Pancreas (tissue), 10 donors: ENCODE results near the gene ARPC4. TPM values are rescaled to one million over a fixed set of nuclear protein-coding genes. Genes with fewer than 3 reads are reported as not detected.

Experiments
- ATAC-seq, 4 donors: fragments of 200-7000 bp; cut with Tn5 transposase; one replicate each; pipeline versions ENCODE4 v1.8.0 to v1.9.1; 2020; ENCODE audit warnings: mild to moderate bottlenecking in 4 of 4, moderate library complexity in 4 of 4
- DNase-seq, 6 donors: peaks; one replicate each; pipeline ENCODE4 v3.0.0-alpha.2; 2020
- FAIRE-seq: peaks from 2 replicates; lab custom pipeline; 2012; peaks lifted over from hg19 to GRCh38; lab: Jason Lieb, UNC
- H3K27ac ChIP-seq, 4 donors: fragments of 200-600 bp; sonication (generic); 1 replicate in 3 of 4; 2 replicates in 1 of 4; pipeline versions ENCODE4 v1.5.0 to v1.8.0; 2020
- H3K27me3 ChIP-seq, 4 donors: fragments of 200-600 bp; one replicate each; pipeline ENCODE4 v1.8.0; 2021
- H3K36me3 ChIP-seq, 3 donors: fragments of 200-600 bp; sonication (generic) in 1 of 3; one replicate each; pipeline versions ENCODE4 v1.5.0 to v1.8.0; 2020 to 2021
- H3K4me1 ChIP-seq, 3 donors: fragments of 200-600 bp; one replicate each; pipeline ENCODE4 v1.8.0; 2021
- H3K4me3 ChIP-seq, 4 donors: fragments of 200-600 bp; sonication (generic) in 2 of 4; one replicate each; pipeline versions ENCODE4 v1.5.0 to v1.8.0; 2020 to 2021
- H3K9me3 ChIP-seq, 4 donors: fragments of 200-600 bp; one replicate each; pipeline ENCODE4 v1.8.0; 2021
- CTCF ChIP-seq, 4 donors: fragments of 200-600 bp; sonication (generic) in 3 of 4; IDR thresholded peaks; one replicate each; pipeline versions ENCODE4 v1.5.0 to v1.8.0; 2021; ENCODE audit warnings: antibody characterized with exemption in 4 of 4
- WGBS, 2 donors: extraction: QIAGEN DNeasy Blood & Tissue Kit; methylation state at CpG; one replicate each; pipeline ENCODE4 v1.1.7; 2013; 5-methylcytosine and 5-hydroxymethylcytosine counted together
- intact Hi-C, 3 donors: fragments of 100-400 bp; cut with DNase I; formaldehyde crosslinking; loops; one replicate each; pipeline versions ENCODE4 v1.11.1 to v1.14.2; 2022
- polyA plus RNA-seq, 2 donors: library from polyadenylated mRNA; stranded (reverse); fragments of 200-250 nt; gene quantifications; one replicate each; pipeline ENCODE4 v1.2.3, GENCODE V29; 2013
- total RNA-seq, 6 donors: library from RNA; stranded (reverse); fragmentation: NEBNext Ultra II Directional in 4 of 6; extraction: Animal tissue kit (Norgen Biotek cat#: 25700) in 4 of 6; gene quantifications; one replicate each; pipeline versions ENCODE4 v1.2.1 to v1.2.4, GENCODE V29; 2021 to 2023
- donor health status: healthy with polysubstance abuse.
- donor health status: DM: no; HTN: no; CAD: no; lungs with moderate emphysema.
- donor health status: DM: no; HTN: no; CAD: no.
- donor health status: control.
- donor health status: control.
- donor health status: Bipolar disorder and iron deficiency.
- donor health status: DM: yes; HTN: yes; CAD: no.
- donor health status: DM: no; HTN: no; CAD: no.
- donor health status: DM: no; HTN: no; CAD: no.
- donor health status: DM: yes; HTN: yes; CAD: no.

The ARPC4 gene
- total and polyA plus RNA-seq, 8 donors = 35.0 to 72.6 (median 46.8) TPM

DNA sequence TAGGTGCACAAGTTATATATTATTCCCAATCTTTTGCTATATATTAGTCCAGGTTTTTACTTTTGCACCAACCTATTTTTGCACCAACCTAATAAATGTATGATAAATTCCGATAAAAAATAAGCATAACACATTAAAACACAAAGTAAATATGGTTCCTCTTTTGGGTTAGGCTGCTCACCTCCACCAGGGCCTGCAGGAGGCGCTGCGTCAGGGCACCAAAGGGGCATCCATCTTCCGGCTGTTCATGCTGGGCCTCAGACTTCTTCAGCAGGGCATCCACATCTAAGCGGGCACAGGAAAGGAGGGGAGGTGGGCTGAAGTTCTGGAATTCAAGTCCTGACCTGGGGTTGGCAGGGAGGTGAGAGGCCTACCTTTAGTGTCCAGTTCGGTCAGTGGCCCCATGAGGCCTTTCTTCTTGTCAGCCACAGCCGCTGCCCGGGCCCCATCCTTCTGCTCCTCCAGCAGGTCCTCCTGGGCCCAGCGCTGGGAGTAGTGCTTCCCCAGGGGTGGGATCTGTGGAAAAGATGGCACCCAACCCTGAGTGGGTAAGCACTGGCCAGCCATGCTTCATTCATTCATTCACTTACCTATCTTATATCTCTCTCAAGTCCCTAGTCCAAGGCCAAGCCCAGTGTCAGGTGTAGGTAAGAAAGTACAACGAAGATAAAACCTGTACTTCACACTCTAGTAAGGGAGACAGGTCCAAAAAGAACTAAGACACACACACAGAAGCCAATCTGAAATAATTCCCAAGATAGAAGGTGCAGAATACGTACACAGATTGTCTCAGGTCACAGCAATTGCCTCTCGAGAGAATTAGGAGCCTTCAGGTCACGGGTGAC is 5.8 kb upstream of the ARPC4 start:
- 80 to 85% methylated on average over 13 of the region's 13 CpGs for WGBS, 2 donors
- FAIRE-seq = no peak
- H3K9me3 ChIP-seq = no peaks in the 10 kb centered on the region
- peaks cover 0 to 34% (median 0%) of the 10 kb centered on the region in 3 donors for H3K36me3 ChIP-seq
- H3K27me3 ChIP-seq = no peaks in the 10 kb centered on the region
- no peak for DNase-seq
- no peak for TF ChIP-seq CTCF (IDR thresholded peaks at IDR 0.05)
- H3K27ac ChIP-seq = no peak overlapping the region
- intact Hi-C loops = no loop called here
- H3K4me3 ChIP-seq = no peak overlapping the region
- H3K4me1 ChIP-seq = peaks cover 0 to 4% (median 3%) of the 10 kb centered on the region in 3 donors
- no peak for ATAC-seq

DNA sequence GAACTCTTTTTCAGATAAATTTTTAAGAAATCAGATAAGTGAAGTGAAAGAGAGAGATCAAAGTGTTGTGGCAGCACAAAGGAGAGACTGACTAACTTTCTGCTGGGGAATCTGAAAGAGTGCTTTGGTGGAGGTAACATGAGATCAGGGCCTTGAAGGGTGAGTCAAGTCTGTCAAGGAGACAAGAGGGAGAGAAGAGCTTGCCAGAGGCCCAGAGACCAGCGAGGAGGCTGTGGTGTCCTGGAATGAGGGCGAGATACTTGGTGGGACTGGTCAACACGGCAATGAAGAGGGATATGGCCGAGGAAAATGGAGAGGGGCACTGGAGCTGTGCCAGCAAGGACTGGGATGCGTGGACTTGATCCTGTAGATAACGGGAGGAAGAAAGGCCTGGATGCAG is 5.2 kb upstream of the ARPC4 start:
- peaks cover 0 to 28% (median 0%) of the 10 kb centered on the region in 3 donors for H3K36me3 ChIP-seq
- H3K9me3 ChIP-seq = no peaks in the 10 kb centered on the region
- H3K4me3 ChIP-seq = no peak overlapping the region
- ATAC-seq (no peak), FAIRE-seq (no peak), DNase-seq (no peak)
- H3K4me1 ChIP-seq = peaks cover 0 to 4% (median 3%) of the 10 kb centered on the region in 3 donors
- TF ChIP-seq CTCF (IDR thresholded peaks at IDR 0.05) = no peak
- WGBS, 2 donors = 90 to 95% methylated on average over 6 of the region's 6 CpGs
- intact Hi-C loops = no loop called here
- H3K27me3 ChIP-seq = no peaks in the 10 kb centered on the region
- H3K27ac ChIP-seq = no peak overlapping the region

- peaks cover 0 to 13% (median 3%) of the 10 kb centered on the region in 3 donors for H3K4me1 ChIP-seq
- intact Hi-C loops = no loop called here
- WGBS, 2 donors = 84 to 87% methylated on average over 11 of the region's 11 CpGs
- H3K9me3 ChIP-seq = no peaks in the 10 kb centered on the region
- no peaks in the 10 kb centered on the region for H3K27me3 ChIP-seq
- H3K4me3 ChIP-seq = no peak overlapping the region
- H3K27ac ChIP-seq = no peak overlapping the region
- TF ChIP-seq CTCF (IDR thresholded peaks at IDR 0.05) = no peak
- DNase-seq (no peak), FAIRE-seq (no peak), ATAC-seq (no peak)
- H3K36me3 ChIP-seq = peaks cover 0 to 13% (median 0%) of the 10 kb centered on the region in 3 donors
Measured at GRCh38 chr3:9791127-9791526, 1.8 kb upstream of the ARPC4 start.

DNA sequence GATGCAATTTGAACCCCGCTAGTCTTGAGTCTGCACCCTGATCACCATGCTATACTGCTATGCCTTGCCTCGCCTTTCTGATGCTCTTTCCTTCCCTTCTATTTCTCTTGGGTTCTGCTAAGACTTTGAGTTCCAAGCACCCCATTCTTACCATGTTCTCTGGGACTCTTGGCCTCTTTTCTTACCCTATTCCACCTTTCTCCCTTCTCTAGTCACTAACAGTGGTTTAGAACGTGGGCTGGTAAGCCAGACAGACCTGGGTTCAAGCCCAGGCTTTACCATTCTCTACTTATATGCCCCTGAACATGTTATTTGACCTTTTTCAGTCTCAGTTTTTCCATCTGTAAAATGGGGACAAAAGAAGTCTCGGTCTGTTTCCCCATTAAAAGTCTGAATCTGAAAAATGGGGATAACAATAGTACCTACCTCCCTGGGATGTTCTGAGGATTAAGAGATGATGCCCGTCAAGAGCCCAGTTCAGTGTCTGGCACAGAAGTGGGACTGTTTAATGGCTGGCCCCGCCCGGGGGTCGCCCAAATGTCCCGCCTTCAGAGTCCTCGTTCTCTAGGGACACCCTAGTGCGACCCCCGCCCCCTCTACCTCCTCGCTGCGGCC is 985 bp upstream of the ARPC4 start:
- no peak for TF ChIP-seq CTCF (IDR thresholded peaks at IDR 0.05)
- DNase-seq = no peak
- 15% methylated on average over 14 of the region's 14 CpGs for WGBS, 2 donors
- Histone ChIP-seq H3K27ac (peak overlapping the region; percentile 84 to 90 (median 88)), H3K27me3 (no peaks in the 10 kb centered on the region), H3K4me3 (peak overlapping the region; percentile 78 to 94 (median 86)), H3K9me3 (no peaks in the 10 kb centered on the region), H3K36me3 (peaks cover 0 to 5% (median 0%) of the 10 kb centered on the region in 3 donors), H3K4me1 (peaks cover 0 to 13% (median 3%) of the 10 kb centered on the region in 3 donors)
- ATAC-seq = no peak
- intact Hi-C loops = no loop called here
- no peak for FAIRE-seq
